Activated CD4-positive, alpha-beta T cell treated with anti-CD3 and anti-CD28 coated beads, Interleukin-2, amount 50 U/mL, for 48 hours (primary cell): Measurements from ENCODE around the gene PRPF19.
"Not testable (repeated sequence)": the region's sequence is repeated elsewhere in the genome, so short reads cannot be mapped to it uniquely, and the experiment has no call there.

ENCODE experiments used
- DNase-seq, 2 experiments: peaks; one replicate each; pipeline ENCODE4 v3.0.0-alpha.2; 2020

The PRPF19 gene

DNA sequence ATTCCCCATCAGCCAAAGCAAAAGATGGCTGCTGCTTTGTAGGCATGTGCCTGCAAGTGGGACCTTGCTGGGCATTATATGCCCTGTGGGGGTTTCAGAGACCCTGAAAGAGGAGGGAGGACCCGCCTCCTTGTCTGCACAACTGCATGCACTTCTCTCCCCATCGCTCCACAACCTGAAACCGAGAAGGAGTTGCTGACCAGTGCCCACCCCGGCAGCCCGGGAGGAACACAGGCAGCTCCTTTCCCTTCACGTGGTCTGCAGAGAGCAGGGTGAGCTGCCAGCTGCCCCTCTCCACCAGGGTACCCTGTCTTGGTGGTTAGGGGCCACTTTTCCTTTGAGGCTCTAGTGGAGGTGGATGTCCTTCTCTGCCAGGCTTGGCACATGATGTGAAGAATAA lies 16.5 kb upstream of the PRPF19 start:
- no peak for DNase-seq

- no peak for DNase-seq
Observed at GRCh38 chr11:60921777-60922335, 15.5 kb upstream of the PRPF19 start.

- no peak for DNase-seq
Observed at GRCh38 chr11:60921259-60921658, 14.9 kb upstream of the PRPF19 start.

GRCh38 chr11:60919956-60920355 lies 13.6 kb upstream of the PRPF19 start:
- no peak for DNase-seq

GRCh38 chr11:60919320-60919719 lies 12.9 kb upstream of the PRPF19 start:
- no peak for DNase-seq

- no peak for DNase-seq
Observed at GRCh38 chr11:60918939-60919265, 12.5 kb upstream of the PRPF19 start.

GRCh38 chr11:60918251-60918938 lies 12.0 kb upstream of the PRPF19 start:
- no peak for DNase-seq

GRCh38 chr11:60917267-60917666 lies 10.9 kb upstream of the PRPF19 start:
- DNase-seq: no peak

DNA sequence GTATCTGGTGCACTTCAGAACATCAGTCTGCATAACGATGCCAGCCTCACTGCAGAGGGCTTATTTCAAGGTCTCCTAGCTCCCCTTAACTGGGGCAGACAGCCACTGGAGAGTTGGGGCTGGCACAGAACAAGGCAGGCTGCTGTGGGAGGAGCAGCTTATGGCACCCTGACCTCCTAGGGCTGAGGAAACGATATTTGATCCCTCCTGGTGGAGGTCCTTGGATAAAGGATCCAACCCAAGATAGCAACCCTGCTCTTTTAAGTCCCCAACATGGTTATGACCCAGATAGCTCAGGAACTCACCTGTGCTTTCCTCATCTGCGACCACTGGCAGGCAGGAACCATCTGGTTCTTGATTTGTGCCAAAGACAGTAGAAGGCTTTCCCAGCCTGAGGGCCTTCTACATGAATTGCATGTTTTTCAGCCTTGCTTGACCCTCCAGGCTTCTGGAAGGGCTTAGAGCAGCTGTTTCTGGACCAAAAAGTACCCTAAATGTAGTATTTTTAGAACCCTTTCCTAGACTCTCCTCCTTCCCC lies 10.4 kb upstream of the PRPF19 start:
- no peak for DNase-seq

GRCh38 chr11:60915248-60915914 lies 9.0 kb upstream of the PRPF19 start:
- DNase-seq: peak; percentile 73 to 77

DNA sequence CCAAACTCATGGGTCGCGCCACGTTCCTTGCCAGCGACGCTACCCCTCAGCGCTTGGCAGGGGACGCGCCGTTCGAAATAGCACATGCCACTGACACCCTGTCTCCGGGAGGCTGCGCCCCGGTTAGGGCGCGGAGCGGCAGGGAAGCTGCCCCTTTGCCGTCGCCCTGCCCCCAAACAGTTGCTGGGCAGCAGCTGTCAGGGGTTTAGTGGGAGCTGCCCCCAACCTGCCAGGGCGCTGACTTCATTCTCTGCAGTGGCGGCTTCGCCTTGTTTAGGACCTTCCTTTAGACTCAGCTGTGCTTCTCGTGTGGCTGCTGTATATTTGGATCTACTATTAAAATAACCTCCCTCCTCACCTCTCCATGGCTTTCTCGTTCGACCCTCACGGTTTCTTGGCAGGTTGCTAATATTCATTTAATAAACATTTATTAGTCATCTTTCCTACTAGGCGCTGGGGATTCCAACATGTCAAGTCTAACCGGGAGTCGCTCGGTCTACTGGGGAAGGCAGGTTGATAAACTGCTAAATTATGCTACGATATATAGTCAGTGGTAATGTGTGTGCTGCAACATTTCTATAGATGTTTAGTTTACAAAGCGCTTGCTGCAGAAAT lies 8.4 kb upstream of the PRPF19 start:
- peak; percentile 43 to 44 for DNase-seq

DNA sequence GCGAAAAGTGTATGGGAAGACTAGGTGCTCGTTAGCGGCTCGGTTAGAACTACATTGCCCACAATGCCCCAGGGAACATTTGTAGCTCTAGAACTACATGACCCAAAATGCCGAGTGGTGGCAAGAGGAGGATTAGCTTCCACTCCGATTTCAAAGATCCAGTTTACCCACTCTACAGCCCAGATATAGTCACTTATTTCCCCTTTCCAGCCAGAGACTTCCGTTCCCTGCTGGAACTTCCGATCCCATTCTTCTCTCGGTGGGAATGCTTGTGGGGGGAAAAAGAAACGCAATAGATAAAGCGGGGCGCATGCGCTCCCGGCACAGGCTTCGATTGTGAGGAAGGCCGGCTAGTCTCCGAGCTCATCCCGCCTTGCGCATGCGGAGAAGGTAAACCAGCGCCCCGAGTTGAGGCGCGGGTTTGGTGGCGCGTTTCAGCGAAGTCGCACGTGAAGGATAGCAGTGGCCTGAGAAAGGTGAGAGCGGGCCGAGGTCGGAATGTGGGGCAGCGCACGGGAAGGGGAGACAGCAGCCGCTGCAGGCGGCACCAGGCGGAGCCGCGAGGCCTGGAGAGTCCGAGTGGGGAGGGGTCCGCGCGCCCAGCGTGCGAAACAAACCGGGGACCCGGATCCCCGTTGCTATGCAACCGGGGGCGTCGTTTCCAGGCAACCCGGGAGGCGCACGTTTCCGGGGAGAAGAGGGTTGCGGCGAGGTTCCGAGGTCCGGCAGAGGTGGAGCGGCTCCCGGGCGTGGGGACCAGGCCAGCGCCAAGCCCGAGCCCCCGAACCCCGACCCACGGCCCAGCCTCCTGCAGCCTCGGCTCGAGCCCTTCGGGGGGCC lies 7.6 kb upstream of the PRPF19 start, which contains the start of gene TMEM109:
TMEM109 (plus strand) TSS at position 366 of the 840 bp plus-strand sequence. CDS start 5,536 bp downstream, outside the sequence.
- peak; percentile 89 to 91 for DNase-seq

- DNase-seq: no peak
Observed at GRCh38 chr11:60912851-60913528, 6.6 kb upstream of the PRPF19 start.

DNA sequence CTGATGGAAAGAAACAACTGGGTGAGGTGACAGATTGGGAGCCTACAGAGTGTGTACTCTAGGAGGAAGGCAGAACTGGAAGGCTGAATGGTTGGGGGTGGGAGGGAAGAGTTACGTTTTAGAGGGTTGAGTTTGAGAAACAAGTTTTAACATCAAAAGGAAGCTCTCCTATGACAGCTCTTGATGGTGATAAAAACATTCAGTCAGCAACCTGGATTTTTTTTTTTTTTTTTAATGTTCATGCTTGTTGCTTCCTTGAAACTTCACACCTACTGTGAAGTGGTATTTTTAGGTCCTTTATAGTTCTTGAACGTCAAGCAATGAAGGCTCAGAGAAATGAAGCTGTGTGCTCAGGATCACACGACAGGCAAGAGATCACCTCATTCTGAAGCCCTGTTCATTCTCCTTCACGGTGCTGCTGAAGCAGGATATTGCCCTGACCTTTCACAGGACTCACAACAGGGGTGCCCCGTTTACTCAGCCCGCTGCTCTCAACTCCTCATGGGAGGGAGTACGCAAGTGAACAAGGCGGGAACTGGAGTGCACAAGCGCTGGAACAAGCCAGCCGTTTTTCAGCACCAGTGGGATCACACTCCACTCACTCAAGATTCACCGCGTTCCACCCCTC lies 6.0 kb upstream of the PRPF19 start:
- DNase-seq: no peak

DNA sequence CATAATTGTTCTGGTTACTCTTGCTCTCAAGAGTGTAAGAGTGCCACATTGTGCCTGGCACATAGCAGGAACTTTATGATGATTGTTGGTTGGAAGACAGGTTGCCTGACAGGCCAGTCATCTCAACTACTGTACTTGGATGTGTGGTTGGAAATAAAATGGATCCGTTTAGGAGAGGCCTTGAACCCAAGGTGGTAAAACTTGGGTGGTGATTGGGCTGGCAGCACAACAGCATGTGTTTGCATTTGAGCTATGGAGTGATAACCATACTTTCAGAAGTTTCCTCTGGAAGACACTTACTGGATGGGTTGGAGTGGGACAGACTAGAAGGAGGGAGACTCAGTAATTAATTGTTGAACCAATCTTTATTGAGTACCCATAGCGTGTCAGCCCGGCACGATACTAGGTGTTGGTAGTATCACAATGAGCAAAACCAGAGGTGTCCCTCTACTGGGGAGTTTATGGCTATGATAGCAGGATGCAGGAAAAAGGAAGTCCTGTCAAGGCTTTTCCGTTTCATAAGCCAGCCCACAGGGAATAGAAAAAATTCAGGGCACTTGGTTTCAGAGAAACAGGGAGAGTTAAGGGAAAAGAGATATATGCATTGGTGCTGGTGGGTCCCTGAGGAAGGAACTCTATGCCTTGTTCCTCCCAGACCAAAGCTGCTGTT lies 4.5 kb upstream of the PRPF19 start:
- DNase-seq: no peak

DNA sequence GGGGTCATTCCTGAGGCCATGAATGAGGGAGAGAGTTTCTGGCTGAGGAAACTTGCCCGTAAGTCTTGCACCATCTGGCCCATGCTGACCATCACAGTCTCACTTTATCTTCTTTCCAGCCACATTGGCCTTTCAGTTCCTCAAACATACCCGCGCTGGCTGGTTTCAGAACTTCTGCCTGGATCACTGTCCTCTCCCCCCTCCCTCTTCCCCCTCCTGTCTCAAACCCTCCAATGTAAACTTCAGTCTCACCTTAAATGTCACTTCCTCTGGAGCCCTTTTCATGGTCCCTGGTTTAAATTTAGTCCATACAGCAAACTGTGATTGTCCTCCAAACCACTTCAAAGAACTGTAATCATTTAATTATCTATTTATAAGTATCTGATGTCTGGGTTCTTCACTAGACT lies 3.9 kb upstream of the PRPF19 start:
- DNase-seq: no peak

DNA sequence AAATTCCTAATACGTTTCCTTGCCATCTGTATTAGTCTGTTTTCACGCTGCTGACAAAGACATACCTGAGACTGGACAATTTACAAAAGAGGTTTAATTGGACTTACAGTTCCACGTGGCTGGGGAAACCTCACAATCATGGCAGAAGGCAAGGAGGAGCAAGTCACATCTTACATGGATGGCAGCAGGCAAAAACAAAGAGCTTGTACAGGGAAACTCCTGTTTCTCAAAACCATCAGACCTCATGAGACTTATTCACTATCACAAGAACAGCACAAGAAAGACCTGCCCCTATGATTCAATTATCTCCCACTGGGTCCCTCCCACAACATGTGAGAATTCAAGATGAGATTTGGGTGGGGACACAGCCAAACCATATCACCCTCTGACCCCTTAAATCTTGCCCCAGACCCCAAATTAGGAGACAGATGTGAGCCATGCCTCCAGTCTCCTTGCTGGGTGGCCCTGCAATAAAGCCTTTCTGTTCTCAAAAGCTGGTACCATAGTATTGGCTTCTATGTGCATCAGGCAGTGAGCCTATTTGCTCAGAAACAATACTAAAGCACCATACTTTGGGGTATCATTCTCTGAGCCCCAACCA lies 3.4 kb upstream of the PRPF19 start:
- not testable (repeated sequence) for DNase-seq

- DNase-seq: no peak
Observed at GRCh38 chr11:60908803-60909202, 2.4 kb upstream of the PRPF19 start.

DNA sequence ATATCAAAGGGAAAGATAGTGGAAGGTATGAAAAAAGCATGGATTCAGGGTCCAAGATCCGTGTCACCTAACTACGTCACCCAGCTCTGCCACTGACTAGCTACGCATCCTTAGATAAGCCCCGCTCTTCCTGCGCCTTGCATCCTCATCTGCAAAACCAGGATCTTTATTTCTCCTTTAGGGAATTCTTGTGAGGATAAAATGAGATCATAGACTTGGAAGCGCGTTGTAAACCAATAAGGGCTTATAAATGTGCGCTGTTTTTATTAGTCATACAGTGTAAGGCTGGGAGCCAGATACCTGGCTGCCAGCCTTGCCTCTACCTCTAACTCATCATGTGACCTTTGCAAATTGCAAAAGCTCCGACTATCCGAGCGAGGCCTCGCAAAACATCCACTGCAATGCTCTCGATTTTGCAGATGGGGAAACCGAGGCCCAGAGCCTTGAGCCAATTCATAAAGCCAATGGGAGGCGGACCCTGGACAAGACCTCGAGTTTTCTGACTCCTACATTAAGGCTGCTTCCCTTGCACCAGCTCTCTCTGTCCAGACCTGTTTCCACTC lies 753 bp downstream of the PRPF19 start:
- peak in 1 of 2 experiments; percentile 17 for DNase-seq

GRCh38 chr11:60905047-60905446 lies 1.3 kb downstream of the PRPF19 start:
- DNase-seq: no peak
